ENCODE data around the gene AJUBA. TPM values are rescaled to one million over a fixed set of nuclear protein-coding genes. Genes with fewer than 3 reads are reported as not detected.
A peak's percentile ranks its signal among the peaks of the same experiment; 100 is the strongest.

The AJUBA gene
- polyA plus RNA-seq, 2 donors: 16.5 to 19.7 TPM

DNA sequence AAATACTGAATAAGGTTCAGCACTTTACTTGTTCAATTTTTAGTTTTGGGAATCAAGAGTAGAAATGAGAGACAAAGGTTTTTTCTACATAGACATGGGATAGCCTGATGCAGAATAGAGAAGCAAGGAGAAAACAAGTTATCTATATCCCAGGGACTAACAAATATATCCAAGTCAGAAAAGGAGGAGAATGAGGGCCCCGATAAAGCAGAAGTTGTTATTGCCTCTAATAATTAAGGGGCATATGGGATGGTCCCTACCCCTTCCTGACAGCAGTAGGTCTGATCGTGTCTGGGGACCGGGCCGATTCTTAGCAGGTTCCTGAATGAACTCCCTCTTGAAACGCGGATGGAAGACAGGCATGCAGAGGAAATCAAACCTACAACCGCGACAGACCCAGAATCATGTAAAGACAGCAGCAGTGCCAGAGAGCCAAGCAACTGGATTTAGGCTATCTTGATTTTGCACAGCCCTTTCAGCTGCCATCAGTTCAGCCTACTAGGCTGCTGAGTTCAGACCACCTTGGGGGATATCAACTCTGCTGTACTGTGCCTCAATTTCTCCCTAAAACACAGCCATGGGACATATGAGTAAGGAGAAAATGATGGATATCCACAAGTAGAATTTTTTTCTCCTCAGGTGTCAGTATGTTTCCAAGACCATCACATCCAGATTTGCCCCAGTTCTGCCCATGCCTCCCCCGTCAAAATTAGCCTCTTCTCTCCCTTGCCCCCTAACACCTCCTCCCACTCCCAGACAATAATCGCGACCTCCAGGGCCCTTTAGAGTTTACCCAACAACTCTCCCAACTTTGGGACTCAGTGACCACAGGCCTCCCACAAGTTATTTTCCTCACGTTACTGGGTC is 53.9 kb downstream of the AJUBA start:
- H3K27me3 ChIP-seq (ENCODE audit: control insufficient read depth in 1 of 2, insufficient read depth in 2 of 2, low read length in 2 of 2): no peaks in the 10 kb centered on the region
- peak overlapping the region; percentile 94 to 98 for H3K4me3 ChIP-seq (ENCODE audit: low read depth in 1 of 2, low read length in 2 of 2)
- WGBS, 2 donors: 12 to 14% methylated on average over 12 of the region's 12 CpGs
- H3K9me3 ChIP-seq (ENCODE audit: control insufficient read depth in 2 of 2, insufficient read depth in 1 of 2, low read depth in 1 of 2, low read length in 1 of 2): no peaks in the 10 kb centered on the region
- H3K27ac ChIP-seq (ENCODE audit: low read depth in 2 of 2, low read length in 1 of 2): peak overlapping the region; percentile 94 to 99
- no peaks in the 10 kb centered on the region for H3K4me1 ChIP-seq (ENCODE audit: control insufficient read depth in 2 of 2, insufficient read depth in 2 of 2, low read length in 1 of 2)
- peaks cover 8 to 13% of the 10 kb centered on the region in 2 donors for H3K36me3 ChIP-seq (ENCODE audit: control insufficient read depth in 2 of 2, insufficient read depth in 2 of 2, low read length in 1 of 2)

DNA sequence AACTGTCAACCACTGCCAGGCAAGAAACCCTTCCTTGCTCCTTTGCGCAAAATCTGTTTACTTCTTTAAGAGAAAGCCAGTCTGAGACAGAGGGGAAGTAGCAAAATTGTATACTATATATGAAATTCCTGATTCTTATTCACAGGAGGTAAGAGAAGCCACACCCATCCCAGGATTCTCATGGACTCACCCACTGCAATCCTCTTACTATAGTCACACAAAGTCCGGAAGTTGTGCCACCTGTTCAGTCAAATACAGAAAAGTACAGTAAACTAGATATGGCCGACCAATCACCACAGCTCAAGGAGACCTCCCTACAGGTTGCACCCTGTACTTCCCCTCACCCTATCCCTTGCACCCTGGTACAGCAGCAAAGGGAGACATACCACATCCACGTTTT is 56.0 kb downstream of the AJUBA start:
- Histone ChIP-seq H3K36me3 (ENCODE audit: control insufficient read depth in 2 of 2, insufficient read depth in 2 of 2, low read length in 1 of 2) (peaks cover 14 to 16% of the 10 kb centered on the region in 2 donors), H3K27ac (ENCODE audit: low read depth in 2 of 2, low read length in 1 of 2) (peak overlapping the region; percentile 38 to 74), H3K4me3 (ENCODE audit: low read depth in 1 of 2, low read length in 2 of 2) (no peak overlapping the region), H3K9me3 (ENCODE audit: control insufficient read depth in 2 of 2, insufficient read depth in 1 of 2, low read depth in 1 of 2, low read length in 1 of 2) (no peaks in the 10 kb centered on the region), H3K4me1 (ENCODE audit: control insufficient read depth in 2 of 2, insufficient read depth in 2 of 2, low read length in 1 of 2) (no peaks in the 10 kb centered on the region), H3K27me3 (ENCODE audit: control insufficient read depth in 1 of 2, insufficient read depth in 2 of 2, low read length in 2 of 2) (no peaks in the 10 kb centered on the region)
- 67 to 79% methylated on average over 4 of the region's 4 CpGs for WGBS, 2 donors

DNA sequence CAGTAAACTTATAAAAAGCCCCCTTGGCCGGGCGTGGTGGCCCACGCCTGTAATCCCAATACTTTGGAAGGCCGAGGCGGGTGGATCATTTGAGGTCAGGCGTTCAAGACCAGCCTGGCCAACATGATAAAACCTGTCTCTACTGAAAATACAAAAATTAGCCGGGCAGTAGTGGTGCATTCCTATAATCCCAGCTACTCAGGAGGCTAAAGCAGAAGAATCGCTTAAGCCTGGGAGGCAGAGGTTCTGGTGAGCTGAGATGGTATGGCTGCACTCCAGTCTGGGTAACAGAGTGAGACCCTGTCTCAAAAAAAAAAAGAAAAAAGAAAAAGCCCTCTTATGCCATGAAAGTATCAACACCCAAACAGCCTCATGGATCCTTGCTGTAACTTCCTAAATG is 56.8 kb downstream of the AJUBA start:
- Histone ChIP-seq H3K9me3 (ENCODE audit: control insufficient read depth in 2 of 2, insufficient read depth in 1 of 2, low read depth in 1 of 2, low read length in 1 of 2) (no peaks in the 10 kb centered on the region), H3K27me3 (ENCODE audit: control insufficient read depth in 1 of 2, insufficient read depth in 2 of 2, low read length in 2 of 2) (no peaks in the 10 kb centered on the region), H3K4me1 (ENCODE audit: control insufficient read depth in 2 of 2, insufficient read depth in 2 of 2, low read length in 1 of 2) (no peaks in the 10 kb centered on the region), H3K4me3 (ENCODE audit: low read depth in 1 of 2, low read length in 2 of 2) (no peak overlapping the region), H3K27ac (ENCODE audit: low read depth in 2 of 2, low read length in 1 of 2) (no peak overlapping the region), H3K36me3 (ENCODE audit: control insufficient read depth in 2 of 2, insufficient read depth in 2 of 2, low read length in 1 of 2) (peaks cover 14 to 20% of the 10 kb centered on the region in 2 donors)
- WGBS, 2 donors: 91 to 97% methylated on average over 8 of the region's 8 CpGs

DNA sequence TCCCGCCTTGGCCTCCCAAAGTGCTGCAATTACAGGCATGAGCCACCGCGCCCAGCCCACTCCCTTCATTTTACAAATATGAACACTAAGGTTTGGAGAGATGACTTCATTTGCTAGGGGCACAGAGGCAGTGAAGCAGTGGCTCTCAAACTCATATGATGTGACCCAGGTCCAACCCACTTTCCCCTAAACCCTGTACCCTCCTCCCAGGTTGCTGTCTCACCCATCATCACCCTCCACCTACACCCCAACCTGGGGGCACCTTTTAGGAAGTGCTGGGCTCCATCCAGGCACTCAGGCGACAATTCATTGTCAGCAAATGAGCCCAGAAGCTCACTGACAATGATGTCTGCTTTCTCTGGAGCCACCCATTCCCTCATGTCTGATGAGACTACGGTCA is 58.6 kb downstream of the AJUBA start:
- no peak overlapping the region for H3K27ac ChIP-seq (ENCODE audit: low read depth in 2 of 2, low read length in 1 of 2)
- 97 to 98% methylated on average over 5 of the region's 5 CpGs for WGBS, 2 donors
- peaks cover 14 to 20% of the 10 kb centered on the region in 2 donors for H3K36me3 ChIP-seq (ENCODE audit: control insufficient read depth in 2 of 2, insufficient read depth in 2 of 2, low read length in 1 of 2)
- no peak overlapping the region for H3K4me3 ChIP-seq (ENCODE audit: low read depth in 1 of 2, low read length in 2 of 2)
- H3K4me1 ChIP-seq (ENCODE audit: control insufficient read depth in 2 of 2, insufficient read depth in 2 of 2, low read length in 1 of 2): no peaks in the 10 kb centered on the region
- H3K9me3 ChIP-seq (ENCODE audit: control insufficient read depth in 2 of 2, insufficient read depth in 1 of 2, low read depth in 1 of 2, low read length in 1 of 2): no peaks in the 10 kb centered on the region
- H3K27me3 ChIP-seq (ENCODE audit: control insufficient read depth in 1 of 2, insufficient read depth in 2 of 2, low read length in 2 of 2): no peaks in the 10 kb centered on the region

DNA sequence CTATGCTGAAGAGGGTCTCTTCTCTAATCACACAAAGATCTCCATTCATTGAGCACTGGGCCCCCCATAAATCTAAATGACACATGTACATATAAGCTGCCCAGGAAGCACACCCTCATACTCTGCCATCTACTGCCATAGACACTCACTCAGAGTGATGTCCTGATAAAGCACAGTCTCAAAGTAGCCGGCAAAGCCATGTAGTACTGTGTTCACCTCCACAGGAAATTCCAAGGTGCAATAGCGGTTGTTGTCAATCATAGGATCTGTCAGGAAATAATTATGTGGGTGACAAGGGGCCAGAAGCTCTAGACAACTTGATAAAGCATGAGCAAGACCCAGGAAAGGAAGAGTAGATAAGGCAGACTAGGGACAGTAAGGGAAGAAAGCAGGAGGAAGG is 60.1 kb downstream of the AJUBA start:
- no peak overlapping the region for H3K27ac ChIP-seq (ENCODE audit: low read depth in 2 of 2, low read length in 1 of 2)
- H3K4me1 ChIP-seq (ENCODE audit: control insufficient read depth in 2 of 2, insufficient read depth in 2 of 2, low read length in 1 of 2): peaks cover 0 to 4% of the 10 kb centered on the region in 2 donors
- peaks cover 14 to 19% of the 10 kb centered on the region in 2 donors for H3K36me3 ChIP-seq (ENCODE audit: control insufficient read depth in 2 of 2, insufficient read depth in 2 of 2, low read length in 1 of 2)
- 86 to 95% methylated on average over 2 of the region's 2 CpGs for WGBS, 2 donors
- no peaks in the 10 kb centered on the region for H3K9me3 ChIP-seq (ENCODE audit: control insufficient read depth in 2 of 2, insufficient read depth in 1 of 2, low read depth in 1 of 2, low read length in 1 of 2)
- H3K27me3 ChIP-seq (ENCODE audit: control insufficient read depth in 1 of 2, insufficient read depth in 2 of 2, low read length in 2 of 2): no peaks in the 10 kb centered on the region
- H3K4me3 ChIP-seq (ENCODE audit: low read depth in 1 of 2, low read length in 2 of 2): no peak overlapping the region

Other genes starting within 250 kb of the AJUBA start
- gene OXA1L, start 215.9 kb downstream of the AJUBA start, polyA plus RNA-seq: 10 to 100 TPM; 51.6 to 88.9 TPM
- gene SLC7A7, start 167.1 kb downstream of the AJUBA start, polyA plus RNA-seq: 1 to 10 TPM in 1 of 2 donors, under 1 TPM in 1; 0.98 to 1.5 TPM
- 100 to 1,000 TPM in 1 of 2 donors, 10 to 100 TPM in 1; 99.8 to 182 TPM for gene MRPL52, start 152.7 kb downstream of the AJUBA start, polyA plus RNA-seq
- gene MMP14, start 146.0 kb downstream of the AJUBA start, polyA plus RNA-seq: 10 to 100 TPM; 54.1 to 81.6 TPM
- 100 to 1,000 TPM in 1 of 2 donors, 10 to 100 TPM in 1; 69.8 to 129 TPM for gene LRP10, start 110.8 kb downstream of the AJUBA start, polyA plus RNA-seq
- 1 to 10 TPM in 1 of 2 donors, under 1 TPM in 1; 0.31 to 1.1 TPM for gene REM2, start 99.3 kb downstream of the AJUBA start, polyA plus RNA-seq
- 10 to 100 TPM; 21.2 to 35.8 TPM for gene RBM23, start 63.4 kb downstream of the AJUBA start, polyA plus RNA-seq
- 10 to 100 TPM; 31.4 to 47.1 TPM for gene PRMT5, start 53.2 kb downstream of the AJUBA start, polyA plus RNA-seq
- gene HAUS4, start 25.5 kb downstream of the AJUBA start, polyA plus RNA-seq: 10 to 100 TPM; 17.0 to 23.5 TPM
- gene C14orf93, start 27.6 kb upstream of the AJUBA start, polyA plus RNA-seq: 1 to 10 TPM; 4.7 to 6.1 TPM
- 100 to 1,000 TPM in 1 of 2 donors, 10 to 100 TPM in 1; 35.1 to 136 TPM for gene PSMB5, start 52.3 kb upstream of the AJUBA start, polyA plus RNA-seq
- not detected for gene PSMB11, start 59.7 kb upstream of the AJUBA start, polyA plus RNA-seq
- 1 to 10 TPM; 4.2 to 7.4 TPM for gene CDH24, start 75.0 kb upstream of the AJUBA start, polyA plus RNA-seq
- 100 to 1,000 TPM in 1 of 2 donors, 10 to 100 TPM in 1; 70.5 to 136 TPM for gene ACIN1, start 112.6 kb upstream of the AJUBA start, polyA plus RNA-seq
- gene C14orf119, start 113.0 kb upstream of the AJUBA start, polyA plus RNA-seq: 10 to 100 TPM; 14.9 to 38.4 TPM
- gene CIROP, start 122.4 kb upstream of the AJUBA start, polyA plus RNA-seq: under 1 TPM in 1 of 2 donors, not detected in 1; 0.01 TPM
- gene CEBPE, start 136.7 kb upstream of the AJUBA start, polyA plus RNA-seq: under 1 TPM in 1 of 2 donors, not detected in 1; 0.02 TPM
- gene SLC7A8, start 201.1 kb upstream of the AJUBA start, polyA plus RNA-seq: 10 to 100 TPM; 27.5 to 33.4 TPM